Lower leg skin (tissue), 4 donors: ENCODE data around the gene SLAIN2. TPM values are rescaled to one million over a fixed set of nuclear protein-coding genes. Genes with fewer than 3 reads are reported as not detected.
A peak's percentile ranks its signal among the peaks of the same experiment; 100 is the strongest.
"Not testable (repeated sequence)": the region's sequence is repeated elsewhere in the genome, so short reads cannot be mapped to it uniquely, and the experiment has no call there.

ENCODE experiments used
- DNase-seq, 2 donors: peaks; one replicate each; pipeline ENCODE4 v3.0.0-alpha.2; 2019; ENCODE audit warnings: low spot score in 2 of 2
- H3K4me3 ChIP-seq: fragments of 200-600 bp; sonication (generic); 2 replicates; pipeline ENCODE4 v1.5.1; 2017; ENCODE audit warnings: mild to moderate bottlenecking, low read depth; ENCODE audit not compliant: poor library complexity, severe bottlenecking
- CTCF ChIP-seq, 3 donors: fragments of 450-650 bp; IDR thresholded peaks; one replicate each; pipeline ENCODE4 v1.5.1; 2016; ENCODE audit warnings: antibody characterized with exemption in 3 of 3, mild to moderate bottlenecking in 3 of 3, moderate library complexity in 2 of 3
- POLR2A ChIP-seq, 2 donors: fragments of 450-650 bp; IDR thresholded peaks; one replicate each; pipeline ENCODE4 v1.6.1; 2016 to 2017; ENCODE audit warnings: antibody characterized with exemption in 2 of 2, mild to moderate bottlenecking in 1 of 2, moderate library complexity in 1 of 2
- WGBS, 2 donors: methylation state at CpG; one replicate each; pipeline ENCODE4 v1.1.5; 2018; 5-methylcytosine and 5-hydroxymethylcytosine counted together
- intact Hi-C: fragments of 100-400 bp; cut with DNase I; formaldehyde crosslinking; loops from one replicate; pipeline ENCODE4 v1.15.0; 2023; ENCODE audit warnings: low total_unique reads
- total RNA-seq, 4 donors: library from RNA; depleted of rRNA; stranded (reverse); fragments of >200 nt; gene quantifications; one replicate each; pipeline ENCODE4 v1.1.0, GENCODE V29; 2016

The SLAIN2 gene
- total RNA-seq, 4 donors from 2014 or later = 75.4 to 201 (median 88.6) TPM

- DNase-seq = no peak
- intact Hi-C loops = no loop called here
- 74 to 84% methylated on average over 1 of the region's 1 CpG for WGBS, 2 donors
- TF ChIP-seq POLR2A (IDR thresholded peaks at IDR 0.05) (no peak), CTCF (IDR thresholded peaks at IDR 0.05) (no peak)
- no peak overlapping the region for H3K4me3 ChIP-seq
These were observed 95.0 kb downstream of the SLAIN2 start for GRCh38 chr4:48436318-48436717.

DNA sequence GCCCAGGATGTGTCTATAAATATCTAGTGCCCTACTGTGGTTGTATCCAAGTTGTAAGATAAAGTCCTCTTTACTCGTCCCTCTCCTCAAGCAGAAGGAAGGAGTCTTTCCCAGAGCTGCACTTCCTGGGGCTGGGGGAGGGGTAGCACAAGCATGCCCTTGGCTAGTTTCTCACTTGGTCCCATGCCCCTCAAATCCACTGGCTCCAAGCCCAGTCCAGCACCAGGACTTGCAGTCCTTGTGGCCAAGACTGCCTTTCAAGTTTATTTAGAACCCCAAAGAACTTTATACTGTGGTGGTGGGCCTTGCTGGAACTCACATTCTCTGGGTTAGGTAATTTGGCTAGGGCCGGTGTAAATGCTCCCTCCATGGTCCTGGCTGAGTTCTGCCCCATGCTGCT, 98.7 kb downstream of the SLAIN2 start:
- WGBS, 2 donors = 65 to 70% methylated on average over 2 of the region's 2 CpGs
- no peak for DNase-seq
- intact Hi-C loops = no loop called here
- TF ChIP-seq POLR2A (IDR thresholded peaks at IDR 0.05) (no peak), CTCF (IDR thresholded peaks at IDR 0.05) (no peak)
- H3K4me3 ChIP-seq = no peak overlapping the region

GRCh38 chr4:48440914-48441313, 99.6 kb downstream of the SLAIN2 start:
- intact Hi-C loops, H3K4me3 ChIP-seq, DNase-seq: not testable (repeated sequence)
- 75 to 78% methylated on average over 5 of the region's 5 CpGs for WGBS, 2 donors

DNA sequence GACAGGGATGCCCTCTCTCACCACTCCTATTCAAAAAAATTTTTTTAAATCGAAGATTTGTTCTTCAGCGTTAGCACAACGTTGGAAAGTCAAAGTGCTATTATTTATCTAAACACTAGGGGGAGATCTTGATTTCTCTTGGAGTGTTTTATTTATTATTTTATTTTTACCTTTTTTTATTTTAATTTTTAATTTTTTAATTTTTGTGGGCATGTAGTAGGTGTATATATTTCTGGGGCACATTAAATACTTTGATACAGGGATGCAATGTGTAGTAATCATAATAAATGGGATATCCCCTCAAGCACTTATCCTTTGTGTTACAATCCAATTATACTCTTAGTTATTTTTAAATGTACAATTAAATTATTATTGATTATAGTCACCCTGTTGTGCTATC, 104.4 kb downstream of the SLAIN2 start:
- no peak for DNase-seq
- TF ChIP-seq POLR2A (IDR thresholded peaks at IDR 0.05) = no peak
- no peak for TF ChIP-seq CTCF (IDR thresholded peaks at IDR 0.05)
- no peak overlapping the region for H3K4me3 ChIP-seq
- WGBS, 2 donors = 5% methylated on average over 3 of the region's 3 CpGs
- intact Hi-C loops = no loop called here

DNA sequence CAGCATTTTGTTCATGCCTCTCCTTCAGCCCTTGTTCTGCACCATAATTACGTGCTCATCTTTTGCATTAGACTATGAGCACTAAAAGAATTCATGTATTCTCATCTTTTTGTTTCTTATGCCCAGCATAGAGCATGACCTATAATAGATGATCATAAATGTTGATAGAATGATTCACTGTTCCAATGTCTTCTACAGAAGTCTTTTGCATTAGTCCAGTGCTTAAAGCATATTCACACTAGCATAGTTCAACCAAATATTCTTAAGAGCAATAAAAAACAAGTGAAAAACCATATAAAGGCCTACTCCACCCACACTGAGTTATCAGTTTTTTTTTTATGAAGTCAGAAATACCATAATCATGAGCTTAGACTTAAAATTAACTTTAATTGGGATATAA, 105.3 kb downstream of the SLAIN2 start:
- intact Hi-C loops = no loop called here
- H3K4me3 ChIP-seq = no peak overlapping the region
- WGBS, 2 donors = 94 to 97% methylated on average over 1 of the region's 1 CpG
- no peak for TF ChIP-seq CTCF (IDR thresholded peaks at IDR 0.05)
- no peak for TF ChIP-seq POLR2A (IDR thresholded peaks at IDR 0.05)
- DNase-seq = no peak

GRCh38 chr4:48449151-48449550, 107.8 kb downstream of the SLAIN2 start:
- intact Hi-C loops = no loop called here
- 91 to 93% methylated on average over 10 of the region's 10 CpGs for WGBS, 2 donors
- DNase-seq = peak in 1 of 2 donors; percentile 39
- TF ChIP-seq POLR2A (IDR thresholded peaks at IDR 0.05) (no peak), CTCF (IDR thresholded peaks at IDR 0.05) (no peak)
- no peak overlapping the region for H3K4me3 ChIP-seq
